ENCODE measurements around the gene PPP1R2.

GRCh38 chr3:195563317-195563716 lies 20.2 kb upstream of the PPP1R2 start:
- TF ChIP-seq CTCF (IDR thresholded peaks at IDR 0.05; ENCODE audit: low read depth, low read length, poor library complexity, severe bottlenecking), result no peak
- TF ChIP-seq EZH2phosphoT487 (IDR thresholded peaks at IDR 0.05; ENCODE audit: borderline replicate concordance, low read length), result no peak
